GM19328 (cell line): ENCODE measurements around the gene PDE4D.

ENCODE experiments used
- ATAC-seq: cut with Tn5 transposase; IDR thresholded peaks from one replicate; pipeline ENCODE4 v1.9.1; 2021; ENCODE audit warnings: mild to moderate bottlenecking, moderate library complexity; ENCODE audit not compliant: unreplicated experiment

Gene PDE4D

DNA sequence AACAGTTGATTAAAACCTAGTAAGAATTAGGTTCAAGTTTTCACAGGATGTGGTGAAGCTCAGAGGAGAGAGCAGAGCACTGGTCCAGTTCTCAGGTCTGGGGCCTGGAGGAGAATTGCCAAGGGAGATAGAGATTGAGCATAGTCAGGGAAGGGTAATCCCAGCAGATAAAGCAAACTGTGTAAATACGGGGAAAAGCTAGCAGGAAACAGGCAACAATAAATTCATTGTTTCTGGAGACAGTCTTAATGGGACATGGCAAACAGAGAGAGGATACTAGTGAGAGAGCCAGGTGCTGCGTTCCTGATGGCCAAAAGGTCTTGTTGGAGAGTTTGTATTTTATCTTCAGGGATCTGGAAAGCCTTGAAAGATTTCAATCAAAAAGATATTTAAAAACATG, 333.0 kb downstream of the PDE4D start:
- no peak for ATAC-seq

- no peak for ATAC-seq
These were observed 333.7 kb downstream of the PDE4D start for GRCh38 chr5:59559847-59560246.

GRCh38 chr5:59559323-59559722, 334.2 kb downstream of the PDE4D start:
- no peak for ATAC-seq

GRCh38 chr5:59558501-59558900, 335.0 kb downstream of the PDE4D start:
- ATAC-seq: no peak

- ATAC-seq: no peak
These were observed 336.0 kb downstream of the PDE4D start for GRCh38 chr5:59557572-59557971.

DNA sequence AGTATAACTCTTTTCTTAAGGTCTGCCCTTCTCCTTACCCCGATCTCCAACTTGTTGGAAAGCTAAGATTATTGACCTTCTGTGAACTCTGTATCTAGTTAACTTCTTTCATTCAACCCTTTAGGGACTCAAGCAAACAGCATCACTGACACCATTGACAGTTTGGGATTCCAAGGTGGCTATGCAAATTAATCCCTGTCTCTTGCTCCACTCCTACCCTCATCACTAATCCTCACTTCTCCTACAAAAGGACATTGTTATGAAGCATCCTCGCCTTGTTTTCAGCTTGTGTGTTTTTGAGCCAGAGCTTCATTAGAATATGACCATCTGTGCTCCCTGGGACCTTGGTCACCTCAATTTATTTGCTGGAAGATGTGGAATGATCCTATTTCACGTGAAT, 337.9 kb downstream of the PDE4D start:
- ATAC-seq: no peak

- ATAC-seq: no peak
These were observed 339.0 kb downstream of the PDE4D start for GRCh38 chr5:59554501-59554900.

DNA sequence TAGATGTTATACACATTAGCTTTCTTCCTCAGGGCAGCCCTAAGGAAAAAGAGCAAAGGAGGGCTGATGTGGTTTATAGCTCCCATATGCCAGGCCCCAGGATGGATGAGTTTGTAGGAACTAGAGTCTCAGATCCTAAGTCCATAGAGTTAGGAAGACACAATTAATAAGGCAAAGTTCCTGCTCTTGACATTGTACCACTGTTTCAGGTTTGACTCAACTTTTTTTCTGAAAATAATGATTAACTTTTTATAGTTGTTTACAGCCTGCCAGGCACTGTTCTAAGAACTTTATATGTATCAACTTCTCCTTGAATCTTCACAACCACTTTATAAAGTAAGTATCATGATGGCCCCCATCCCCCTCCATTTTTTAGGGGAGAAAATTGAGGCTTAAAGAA, 339.5 kb downstream of the PDE4D start:
- no peak for ATAC-seq

DNA sequence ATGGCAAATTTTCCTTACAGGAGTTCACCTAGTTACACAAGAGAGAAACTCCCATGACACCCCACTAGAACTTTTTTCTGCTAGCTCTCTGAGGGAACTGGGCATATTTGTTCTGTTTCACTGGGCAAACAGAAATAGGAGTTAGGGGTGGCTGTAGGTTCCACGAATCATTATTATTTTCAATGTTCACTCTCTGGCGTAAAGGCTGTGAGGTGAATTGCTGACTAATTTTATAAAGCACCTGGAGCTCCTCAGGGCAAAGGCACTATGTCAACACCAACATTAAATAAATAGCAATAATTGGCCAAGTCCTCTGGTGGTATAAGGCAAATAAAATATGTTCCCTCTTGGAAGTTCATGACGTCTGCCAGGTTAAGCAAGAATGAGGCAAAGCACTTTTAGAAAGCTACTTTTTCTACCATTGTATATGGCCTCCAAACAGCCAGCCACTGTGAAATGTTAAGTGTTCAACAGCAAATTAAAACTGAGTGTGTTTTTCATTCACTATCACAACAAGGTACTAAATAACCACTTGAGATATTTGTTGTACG, 344.6 kb downstream of the PDE4D start:
- no peak for ATAC-seq

GRCh38 chr5:59547731-59548130, 345.8 kb downstream of the PDE4D start:
- ATAC-seq: no peak

DNA sequence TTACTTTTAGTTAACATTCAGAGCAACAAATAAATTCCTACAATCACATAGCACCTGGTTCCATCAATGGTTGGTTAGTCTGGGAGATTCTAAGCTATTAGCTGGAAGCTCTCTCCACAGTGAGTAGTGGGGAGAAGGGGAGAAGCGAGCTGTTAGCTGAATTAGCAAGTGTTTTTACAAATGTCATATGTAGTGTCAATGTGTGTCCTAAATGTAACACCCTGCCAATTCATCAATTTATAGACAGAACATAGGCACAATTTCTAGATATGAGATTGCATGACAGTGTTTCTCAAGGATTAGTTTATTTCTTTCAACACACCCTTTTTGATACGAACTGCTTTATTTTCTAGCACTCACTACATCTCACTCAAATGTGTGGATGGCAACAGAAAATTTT, 349.0 kb downstream of the PDE4D start:
- ATAC-seq: no peak

DNA sequence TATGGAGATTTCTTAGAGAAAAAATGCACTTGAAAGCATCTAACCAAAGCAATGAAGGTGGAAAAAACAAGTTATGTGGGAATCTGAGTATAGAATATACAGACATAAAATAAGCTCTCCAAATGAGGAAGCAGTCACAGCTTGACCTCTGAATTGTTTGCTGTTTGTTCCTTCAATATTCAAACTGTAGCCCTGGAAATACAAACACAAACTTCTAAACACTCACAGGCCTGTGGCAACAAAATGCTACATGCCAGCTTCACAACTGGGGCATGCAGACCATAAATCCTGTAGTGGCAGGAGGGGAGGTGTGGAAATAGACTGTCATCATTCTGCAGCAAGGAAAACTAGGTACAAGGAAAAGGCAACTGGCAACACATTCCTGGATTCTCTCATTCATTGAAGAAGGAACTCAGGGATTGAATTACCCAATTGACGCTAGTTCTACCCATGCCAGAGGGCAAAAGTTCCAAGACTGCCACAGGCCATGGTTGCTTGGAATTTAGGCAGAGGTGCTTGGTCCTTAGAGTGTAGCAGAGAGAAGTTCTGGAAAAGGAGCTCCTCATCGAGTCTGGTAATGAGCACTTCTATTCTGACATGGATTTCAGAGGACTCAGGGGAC, 349.6 kb downstream of the PDE4D start:
- no peak for ATAC-seq

GRCh38 chr5:59542851-59543820, 350.4 kb downstream of the PDE4D start:
- ATAC-seq: no peak

DNA sequence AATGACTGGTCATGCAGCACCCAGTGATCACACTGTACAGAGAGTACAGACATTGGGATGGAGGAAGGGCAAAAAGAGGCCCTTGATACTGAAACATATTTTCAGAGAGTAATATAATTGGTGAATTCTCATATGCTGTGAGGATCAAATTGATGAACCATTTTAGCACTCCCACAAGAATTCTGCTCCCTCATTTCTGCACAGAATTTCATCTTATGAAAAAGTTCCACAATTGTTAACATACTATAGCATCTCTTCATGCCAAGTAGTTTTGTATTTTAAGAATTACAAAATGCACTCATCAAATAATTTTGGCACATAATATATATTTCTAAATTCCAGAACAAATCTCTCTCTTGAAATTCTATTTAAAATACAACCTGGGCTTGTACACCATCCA, 351.2 kb downstream of the PDE4D start:
- no peak for ATAC-seq

DNA sequence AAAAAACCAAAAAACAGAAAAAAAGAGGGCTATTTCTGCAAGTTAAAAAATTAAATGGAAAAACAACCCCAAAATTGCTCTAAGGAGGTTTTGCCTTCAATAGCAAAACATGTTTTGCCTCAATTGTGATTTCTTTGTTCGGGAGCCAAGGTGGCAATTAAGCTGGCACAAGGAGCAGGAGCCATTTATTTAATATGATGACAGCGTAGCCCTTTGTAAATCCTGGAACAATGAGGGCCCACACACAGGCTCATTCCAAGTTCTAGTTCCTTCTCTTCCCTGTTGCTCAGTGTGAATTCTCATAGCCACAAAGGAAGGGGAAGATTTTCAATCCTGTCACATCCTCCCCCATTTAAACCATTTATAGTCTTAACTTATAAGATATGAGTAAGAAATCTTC, 353.2 kb downstream of the PDE4D start:
- no peak for ATAC-seq

- no peak for ATAC-seq
These were observed 354.8 kb downstream of the PDE4D start for GRCh38 chr5:59538750-59539121.

DNA sequence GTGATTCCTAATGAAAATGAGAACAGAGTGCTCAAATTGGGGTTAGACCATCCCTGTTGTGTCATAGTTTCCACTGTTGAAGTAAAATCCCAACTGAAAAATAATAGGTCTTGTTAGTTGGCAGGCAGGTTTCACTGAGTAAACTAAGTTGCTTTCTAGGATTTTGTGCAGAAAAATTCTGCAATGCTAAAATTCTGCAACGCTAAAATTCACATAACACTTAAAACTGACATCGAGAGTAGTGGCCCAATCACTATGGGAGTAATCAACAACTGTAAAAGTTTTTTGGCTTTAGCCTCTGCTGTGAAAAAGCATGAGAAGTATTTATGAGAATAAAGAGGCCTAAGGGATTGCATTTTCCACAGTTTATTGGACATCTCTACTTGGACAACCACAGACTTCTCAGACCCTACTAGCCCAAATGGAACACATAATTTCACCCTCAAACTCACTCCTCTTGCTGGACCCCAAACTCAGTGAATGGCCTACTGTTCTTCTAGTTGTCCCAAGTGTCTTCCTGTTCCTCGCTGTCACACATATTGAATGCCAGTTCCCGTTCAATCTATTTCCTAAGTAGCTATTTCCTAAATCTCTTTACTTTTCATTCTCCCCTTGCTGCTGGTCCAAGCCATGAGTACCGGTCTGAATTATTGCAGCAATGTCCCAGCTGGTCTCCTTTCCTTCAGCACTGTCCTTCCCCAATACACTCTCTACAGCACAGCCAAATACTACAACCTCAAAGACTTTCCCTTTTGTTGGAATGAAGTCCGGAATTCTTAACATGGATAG, 355.4 kb downstream of the PDE4D start:
- no peak for ATAC-seq

- no peak for ATAC-seq
These were observed 356.7 kb downstream of the PDE4D start for GRCh38 chr5:59536875-59537274.

DNA sequence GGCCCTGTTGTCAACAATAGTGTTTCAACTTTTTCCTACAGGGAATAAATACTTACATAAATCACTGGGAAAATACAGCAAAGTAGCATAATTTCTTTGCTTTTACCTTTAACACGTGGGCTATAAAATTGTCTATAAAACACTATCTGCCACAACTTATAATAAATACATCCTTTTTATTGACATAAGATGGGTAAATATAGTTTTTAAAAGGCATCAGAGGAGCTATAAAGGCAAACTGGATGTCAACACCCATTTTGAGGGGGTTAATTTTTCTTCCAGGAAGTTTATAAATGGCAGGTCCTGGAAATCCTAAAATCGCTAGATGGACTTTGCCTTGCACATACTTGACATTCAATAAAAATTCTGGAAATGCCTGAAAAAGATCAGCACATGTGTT, 358.0 kb downstream of the PDE4D start:
- no peak for ATAC-seq

GRCh38 chr5:59533730-59534108, 359.8 kb downstream of the PDE4D start:
- no peak for ATAC-seq

DNA sequence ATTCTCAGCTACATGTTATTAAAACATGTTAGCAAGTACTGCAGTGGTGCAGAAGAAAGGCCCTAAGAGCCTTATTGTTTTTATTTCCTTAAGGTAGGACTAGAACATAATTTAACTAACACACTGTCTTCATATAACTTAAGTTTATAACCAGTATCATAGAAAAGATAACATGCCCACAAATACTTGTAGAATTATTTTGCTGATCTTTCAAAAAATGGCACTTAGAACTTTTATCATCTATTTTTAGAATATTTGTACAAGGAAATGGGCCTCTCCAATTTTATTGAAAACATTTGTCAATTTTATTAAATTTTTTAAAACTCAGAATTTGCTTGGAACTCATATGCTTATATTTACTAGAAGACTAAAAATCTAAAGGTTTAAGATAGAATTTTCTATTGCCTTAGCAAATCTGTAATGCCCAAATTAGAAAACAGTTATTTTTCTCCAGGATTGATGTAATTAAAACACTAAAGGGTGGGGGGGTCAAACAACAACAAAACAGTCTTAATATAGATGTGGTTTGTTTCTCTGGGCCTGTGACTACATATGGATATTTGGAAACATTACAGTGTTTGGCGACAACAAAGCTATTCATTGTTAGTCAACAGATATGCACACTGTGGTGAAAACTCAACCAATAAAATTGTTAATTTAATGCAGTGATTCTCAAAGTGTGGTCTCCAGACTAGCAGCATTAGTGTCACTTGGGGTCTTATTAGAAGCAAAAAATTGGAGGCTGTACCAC, 360.4 kb downstream of the PDE4D start:
- ATAC-seq: no peak
